MM.1S (cell line): ENCODE data around the gene C9.

Experiments used
- DNase-seq: peaks from one replicate; pipeline ENCODE4 v3.0.0-alpha.2; 2015
- H2AFZ ChIP-seq: fragments of 300-600 bp; sonication (generic); 2 replicates; pipeline ENCODE4 v1.6.0; 2016; ENCODE audit warnings: antibody characterized with exemption, low read length
- H3F3A ChIP-seq: fragments of 300-600 bp; sonication (generic); 2 replicates; pipeline ENCODE4 v1.6.1; 2016; ENCODE audit warnings: mild to moderate bottlenecking, antibody characterized with exemption, low read length, moderate library complexity, mixed read lengths; ENCODE audit not compliant: insufficient read depth
- H3K27ac ChIP-seq: fragments of 300-600 bp; sonication (generic); 2 replicates; pipeline ENCODE4 v1.5.1; 2016; ENCODE audit warnings: mild to moderate bottlenecking, low read length
- H3K27me3 ChIP-seq: fragments of 300-600 bp; sonication (generic); replicated peaks from 2 replicates; pipeline ENCODE4 v1.6.0; 2016; ENCODE audit warnings: low read length; ENCODE audit not compliant: insufficient read depth
- H3K36me3 ChIP-seq: fragments of 300-600 bp; sonication (generic); replicated peaks from 2 replicates; pipeline ENCODE4 v1.6.1; 2016; ENCODE audit warnings: mild to moderate bottlenecking, low read length, mixed read lengths; ENCODE audit not compliant: insufficient read depth
- H3K4me1 ChIP-seq: fragments of 300-600 bp; sonication (generic); 2 replicates; pipeline ENCODE4 v1.6.1; 2016; ENCODE audit warnings: low read length, mixed read lengths
- H3K4me2 ChIP-seq: fragments of 300-600 bp; sonication (generic); 2 replicates; pipeline ENCODE4 v1.6.0; 2016; ENCODE audit warnings: low read depth, low read length
- H3K4me3 ChIP-seq: fragments of 300-600 bp; sonication (generic); 2 replicates; pipeline ENCODE4 v1.5.1; 2016; ENCODE audit warnings: low read length, mixed read lengths
- H3K79me2 ChIP-seq: fragments of 300-600 bp; sonication (generic); 2 replicates; pipeline ENCODE4 v1.6.1; 2016; ENCODE audit warnings: mixed run types, low read length, mixed read lengths
- H3K9ac ChIP-seq: fragments of 300-600 bp; sonication (generic); 2 replicates; pipeline ENCODE4 v1.6.1; 2016; ENCODE audit warnings: low read length, mixed read lengths
- H3K9me2 ChIP-seq: fragments of 300-600 bp; sonication (generic); replicated peaks from 2 replicates; pipeline ENCODE4 v1.6.1; 2016; ENCODE audit warnings: mild to moderate bottlenecking, low read length, mixed read lengths; ENCODE audit not compliant: insufficient read depth
- H3K9me3 ChIP-seq: fragments of 300-600 bp; sonication (generic); replicated peaks from 2 replicates; pipeline ENCODE4 v1.6.1; 2016; ENCODE audit warnings: mild to moderate bottlenecking, low read length, mixed read lengths; ENCODE audit not compliant: insufficient read depth
- H4K20me1 ChIP-seq: fragments of 300-600 bp; sonication (generic); 2 replicates; pipeline ENCODE4 v1.6.1; 2016; ENCODE audit warnings: mild to moderate bottlenecking, low read length, moderate library complexity, mixed read lengths; ENCODE audit not compliant: insufficient read depth
- CTCF ChIP-seq: fragments of 300-600 bp; sonication (generic); IDR thresholded peaks from 2 replicates; pipeline ENCODE4 v1.5.1; 2016; ENCODE audit warnings: antibody characterized with exemption, low read length, mixed read lengths
- EZH2 ChIP-seq: fragments of 300-600 bp; sonication (generic); optimal IDR thresholded peaks from 2 replicates; pipeline ENCODE3; 2017; ENCODE audit warnings: low read depth, mild to moderate bottlenecking, antibody characterized with exemption, low read length, mixed read lengths
- EZH2phosphoT487 ChIP-seq: fragments of 300-600 bp; sonication (generic); IDR thresholded peaks from 2 replicates; pipeline ENCODE4 v1.6.1; 2018; ENCODE audit warnings: antibody characterized with exemption, low read length

Gene C9

GRCh38 chr5:39381376-39381775, 17.1 kb upstream of the C9 start:
- H3K27me3 ChIP-seq = no peaks in the 10 kb centered on the region
- no peak overlapping the region for H3K4me3 ChIP-seq
- no peak overlapping the region for H3K27ac ChIP-seq
- H3F3A ChIP-seq = no peaks in the 10 kb centered on the region
- DNase-seq = no peak
- H3K79me2 ChIP-seq = no peaks in the 10 kb centered on the region
- H3K9me3 ChIP-seq = no peaks in the 10 kb centered on the region
- H3K36me3 ChIP-seq = no peaks in the 10 kb centered on the region
- no peaks in the 10 kb centered on the region for H3K9me2 ChIP-seq
- no peak overlapping the region for H3K4me2 ChIP-seq
- H4K20me1 ChIP-seq = no peaks in the 10 kb centered on the region
- H2AFZ ChIP-seq = no peak overlapping the region
- TF ChIP-seq CTCF (no peak), EZH2 (no peak), EZH2phosphoT487 (no peak)
- no peak overlapping the region for H3K9ac ChIP-seq
- peaks cover 14% of the 10 kb centered on the region for H3K4me1 ChIP-seq

- no peaks in the 10 kb centered on the region for H3K27me3 ChIP-seq
- H3K27ac ChIP-seq = no peak overlapping the region
- no peaks in the 10 kb centered on the region for H3K9me3 ChIP-seq
- no peaks in the 10 kb centered on the region for H3K79me2 ChIP-seq
- H2AFZ ChIP-seq = no peak overlapping the region
- peaks cover 14% of the 10 kb centered on the region for H3K4me1 ChIP-seq
- H3K4me3 ChIP-seq = no peak overlapping the region
- TF ChIP-seq EZH2phosphoT487 (no peak), CTCF (no peak), EZH2 (no peak)
- H3K9ac ChIP-seq = no peak overlapping the region
- H4K20me1 ChIP-seq = no peaks in the 10 kb centered on the region
- no peaks in the 10 kb centered on the region for H3K36me3 ChIP-seq
- no peak overlapping the region for H3K4me2 ChIP-seq
- no peaks in the 10 kb centered on the region for H3K9me2 ChIP-seq
- H3F3A ChIP-seq = no peaks in the 10 kb centered on the region
- DNase-seq = no peak
Observed at GRCh38 chr5:39379693-39380092, 15.4 kb upstream of the C9 start.

GRCh38 chr5:39377613-39378012, 13.3 kb upstream of the C9 start:
- H3K36me3 ChIP-seq = no peaks in the 10 kb centered on the region
- H3K9me3 ChIP-seq = no peaks in the 10 kb centered on the region
- H3K9ac ChIP-seq = no peak overlapping the region
- H3K9me2 ChIP-seq = no peaks in the 10 kb centered on the region
- no peaks in the 10 kb centered on the region for H3K79me2 ChIP-seq
- no peak overlapping the region for H2AFZ ChIP-seq
- TF ChIP-seq EZH2phosphoT487 (no peak), CTCF (no peak), EZH2 (no peak)
- H3K4me2 ChIP-seq = no peak overlapping the region
- H3K27ac ChIP-seq = no peak overlapping the region
- H3F3A ChIP-seq = no peaks in the 10 kb centered on the region
- 0 out of 2 replicates have a peak, but pooled peaks cover 3% of the 10 kb centered on the region for H3K4me1 ChIP-seq
- H3K27me3 ChIP-seq = no peaks in the 10 kb centered on the region
- H4K20me1 ChIP-seq = no peaks in the 10 kb centered on the region
- no peak overlapping the region for H3K4me3 ChIP-seq
- DNase-seq = no peak
